OCI-LY7 (cell line): Measurements from ENCODE around the gene TMEM229A. TPM values are rescaled to one million over a fixed set of nuclear protein-coding genes. Genes with fewer than 3 reads are reported as not detected.

Experiments
- BruUV-seq: library from RNA; stranded (reverse); fragments of 400-500 nt; replicated peaks from 2 replicates; lab custom pipeline; 2021; lab: Mats Ljungman, UMichigan
- CTCF ChIA-PET: fragments of 300-600 bp; sonication (Branson Sonifier 250); formaldehyde crosslinking; loops from one replicate; lab custom pipeline; 2022; ENCODE audit warnings: antibody characterized with exemption; ENCODE audit not compliant: unreplicated experiment; lab: Charles Lee
- POLR2A ChIA-PET: fragments of 300-600 bp; sonication (Branson Sonifier 250); formaldehyde crosslinking; loops from one replicate; lab custom pipeline; 2022; ENCODE audit warnings: antibody characterized with exemption; lab: Charles Lee
- DNase-seq: peaks from one replicate; pipeline ENCODE4 v3.0.0-alpha.2; 2015; ENCODE audit warnings: low spot score
- H2AFZ ChIP-seq: fragments of 200-600 bp; sonication (generic), shearing (Covaris generic); 2 replicates; pipeline ENCODE4 v1.6.1; 2014; ENCODE audit warnings: mild to moderate bottlenecking, antibody characterized with exemption, low read length, moderate library complexity
- H3K27ac ChIP-seq: fragments of 200-600 bp; sonication (generic); 2 replicates; pipeline ENCODE4 v1.5.1; 2014; ENCODE audit warnings: mixed run types, low read depth, mild to moderate bottlenecking, moderate library complexity, low read length, inconsistent platforms; ENCODE audit not compliant: poor library complexity, severe bottlenecking
- H3K36me3 ChIP-seq: fragments of 200-600 bp; sonication (generic); 2 replicates; pipeline ENCODE4 v1.6.1; 2014; ENCODE audit warnings: mild to moderate bottlenecking, antibody characterized with exemption, low read length, moderate library complexity, mixed read lengths; ENCODE audit not compliant: insufficient read depth
- H3K4me1 ChIP-seq: fragments of 200-600 bp; sonication (generic); 2 replicates; pipeline ENCODE4 v1.5.1; 2014; ENCODE audit warnings: mild to moderate bottlenecking, low read length; ENCODE audit not compliant: insufficient read depth, poor library complexity, severe bottlenecking
- H3K4me2 ChIP-seq: fragments of 200-600 bp; sonication (generic); 2 replicates; pipeline ENCODE4 v1.6.1; 2014; ENCODE audit warnings: mild to moderate bottlenecking, low read length
- H3K4me3 ChIP-seq: fragments of 200-600 bp; sonication (generic); 2 replicates; pipeline ENCODE4 v1.5.1; 2014; ENCODE audit warnings: mild to moderate bottlenecking, low read depth, low read length; ENCODE audit not compliant: poor library complexity, severe bottlenecking
- H3K79me2 ChIP-seq: fragments of 200-600 bp; sonication (generic); 2 replicates; pipeline ENCODE4 v1.6.1; 2016; ENCODE audit warnings: low read depth, mild to moderate bottlenecking, low read length, moderate library complexity, mixed read lengths; ENCODE audit not compliant: insufficient read depth
- H3K9me2 ChIP-seq: fragments of 200-600 bp; sonication (generic); 2 replicates; pipeline ENCODE4 v1.6.1; 2016; ENCODE audit warnings: mild to moderate bottlenecking, low read length, mixed read lengths; ENCODE audit not compliant: insufficient read depth
- H3K9me3 ChIP-seq: fragments of 200-600 bp; sonication (generic); 2 replicates; pipeline ENCODE4 v1.6.1; 2014; ENCODE audit warnings: mild to moderate bottlenecking, mixed run types, low read length, mixed read lengths
- H4K20me1 ChIP-seq: fragments of 200-600 bp; sonication (generic); 2 replicates; pipeline ENCODE4 v1.6.1; 2014; ENCODE audit warnings: mild to moderate bottlenecking, antibody characterized with exemption, low read length, moderate library complexity, mixed read lengths; ENCODE audit not compliant: insufficient read depth
- CTCF ChIP-seq: fragments of 200-600 bp; sonication (generic); conservative IDR thresholded peaks from 2 replicates; pipeline ENCODE4 v1.5.1; 2014; ENCODE audit warnings: mild to moderate bottlenecking, antibody characterized with exemption, low read length, moderate library complexity, mixed read lengths
- EZH2phosphoT487 ChIP-seq: fragments of 200-600 bp; sonication (generic); IDR thresholded peaks from 2 replicates; pipeline ENCODE4 v1.6.1; 2018; ENCODE audit warnings: low read depth, borderline replicate concordance, mild to moderate bottlenecking, mixed run types, antibody characterized with exemption, low read length, moderate library complexity, mixed read lengths
- intact Hi-C: fragments of 100-400 bp; cut with micrococcal nuclease; formaldehyde crosslinking; loops from one replicate; pipeline ENCODE4 v1.10.0; 2022; ENCODE audit not compliant: unreplicated experiment
- total RNA-seq, 2 experiments: library from RNA; depleted of rRNA in 1 of 2; stranded (reverse); fragments of >200 nt in 1 of 2; shearing (Covaris generic) in 1 of 2; gene quantifications; 2 replicates each; pipeline ENCODE4 v1.2.3, GENCODE V29; 2014 to 2022

Gene TMEM229A
- total RNA-seq, 2 experiments from 2014 or later, result not detected

GRCh38 chr7:123995617-123996326 lies 37.1 kb downstream of the TMEM229A start:
- Histone ChIP-seq H3K4me1 (no peaks in the 10 kb centered on the region), H3K27ac (no peak overlapping the region), H3K36me3 (no peaks in the 10 kb centered on the region), H3K9me2 (no peaks in the 10 kb centered on the region), H3K9me3 (no peaks in the 10 kb centered on the region), H3K4me3 (no peak overlapping the region), H2AFZ (no peak overlapping the region; the same call in 1 of the 2 replicates), H4K20me1 (no peaks in the 10 kb centered on the region), H3K4me2 (no peak overlapping the region), H3K79me2 (no peaks in the 10 kb centered on the region)
- DNase-seq, result no peak
- TF ChIP-seq CTCF (no peak), EZH2phosphoT487 (no peak)
- CTCF ChIA-PET, result no interaction called here
- intact Hi-C loops, result no loop called here
- POLR2A ChIA-PET, result no interaction called here
- BruUV-seq, result no TSS peak

DNA sequence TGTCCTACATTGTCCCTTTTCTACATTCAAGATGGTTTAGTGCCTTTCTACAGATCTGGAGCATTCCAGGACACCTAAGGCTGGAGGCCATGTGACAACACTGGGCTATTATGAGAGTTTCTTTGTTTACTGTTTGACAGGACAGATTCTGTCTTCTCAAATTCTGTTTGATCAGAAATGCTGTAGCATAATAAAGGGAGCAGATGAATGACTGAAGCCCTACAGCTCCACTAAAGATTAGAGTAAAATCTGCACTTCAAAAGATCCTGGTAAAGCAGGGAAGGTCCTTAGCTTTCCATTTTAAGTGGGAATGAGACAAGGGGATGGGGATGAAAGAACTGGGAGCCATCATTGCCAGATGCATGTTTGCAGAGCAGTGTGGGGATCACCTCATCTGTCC lies 38.4 kb downstream of the TMEM229A start:
- Histone ChIP-seq H3K4me1 (no peaks in the 10 kb centered on the region), H3K4me3 (no peak overlapping the region), H3K36me3 (no peaks in the 10 kb centered on the region), H3K79me2 (no peaks in the 10 kb centered on the region), H4K20me1 (no peaks in the 10 kb centered on the region), H3K9me3 (no peaks in the 10 kb centered on the region), H3K27ac (no peak overlapping the region), H2AFZ (no peak overlapping the region), H3K4me2 (no peak overlapping the region), H3K9me2 (no peaks in the 10 kb centered on the region)
- POLR2A ChIA-PET, result no interaction called here
- intact Hi-C loops, result no loop called here
- BruUV-seq, result no TSS peak
- no peak for DNase-seq
- TF ChIP-seq CTCF (no peak), EZH2phosphoT487 (no peak)
- CTCF ChIA-PET, result no interaction called here

GRCh38 chr7:123993996-123994395 lies 38.9 kb downstream of the TMEM229A start:
- H3K79me2 ChIP-seq, result no peaks in the 10 kb centered on the region
- no peaks in the 10 kb centered on the region for H3K9me3 ChIP-seq
- ChIA-PET POLR2A (interaction anchor here (0.6 kb wide), 1 partner anchor 93 kb away, joined by 3 read pairs; no protein-coding TSS in a partner anchor), CTCF (no interaction called here)
- H3K4me2 ChIP-seq, result no peak overlapping the region
- intact Hi-C loops, result no loop called here
- H2AFZ ChIP-seq, result no peak overlapping the region
- no peak overlapping the region for H3K27ac ChIP-seq
- no TSS peak for BruUV-seq
- H3K4me3 ChIP-seq, result no peak overlapping the region
- TF ChIP-seq CTCF (no peak), EZH2phosphoT487 (no peak)
- no peaks in the 10 kb centered on the region for H3K4me1 ChIP-seq
- H3K9me2 ChIP-seq, result no peaks in the 10 kb centered on the region
- H4K20me1 ChIP-seq, result no peaks in the 10 kb centered on the region
- no peaks in the 10 kb centered on the region for H3K36me3 ChIP-seq
- no peak for DNase-seq
